Bronchial epithelial cell (primary cell): Measurements from ENCODE around the gene ASB4. TPM values are rescaled to one million over a fixed set of nuclear protein-coding genes. Genes with fewer than 3 reads are reported as not detected.
A peak's percentile ranks its signal among the peaks of the same experiment; 100 is the strongest.

Experiments used
- DNase-seq: peaks from one replicate; pipeline ENCODE4 v3.0.0-alpha.2; 2010; ENCODE audit warnings: low read depth
- FAIRE-seq: peaks from 2 replicates; lab custom pipeline; 2011; peaks lifted over from hg19 to GRCh38; lab: Jason Lieb, UNC
- H3K27me3 ChIP-seq: 2 replicates; pipeline ENCODE4 v1.5.1; 2011; ENCODE audit warnings: low read length; ENCODE audit not compliant: control insufficient read depth, insufficient read depth
- H3K36me3 ChIP-seq: 2 replicates; pipeline ENCODE4 v1.5.1; 2011; ENCODE audit warnings: low read length; ENCODE audit not compliant: control insufficient read depth, insufficient read depth
- H3K4me3 ChIP-seq: 2 replicates; pipeline ENCODE4 v1.5.1; 2011; ENCODE audit warnings: mild to moderate bottlenecking, low read depth, low read length, control low read depth
- CTCF ChIP-seq: IDR thresholded peaks from 2 replicates; pipeline ENCODE4 v1.5.1; 2011; ENCODE audit warnings: mild to moderate bottlenecking, moderate library complexity, low read length, control low read depth, inconsistent platforms; ENCODE audit not compliant: insufficient read depth, severe bottlenecking
- total RNA-seq: library from RNA; depleted of rRNA; stranded (reverse); fragments of >200 nt; gene quantifications from 2 replicates; pipeline ENCODE4 v1.2.1, GENCODE V29; 2014

The ASB4 gene
- under 0.01 TPM in 1 of 2 replicates, not detected in the other for total RNA-seq

GRCh38 chr7:95485391-95486123 is at the start of gene ASB4:
TSS of gene ASB4 (plus strand) at chr7:95485943. CDS start at chr7:95485972, 29 bp downstream.
- DNase-seq, result no peak
- H3K36me3 ChIP-seq, result no peaks in the 10 kb centered on the region
- H3K27me3 ChIP-seq, result peaks cover 4% of the 10 kb centered on the region
- FAIRE-seq, result no peak
- H3K4me3 ChIP-seq, result no peak within 1 kb of the TSS
- TF ChIP-seq CTCF, result no peak

- Histone ChIP-seq H3K4me3 (no peak overlapping the region), H3K27me3 (no peaks in the 10 kb centered on the region), H3K36me3 (no peaks in the 10 kb centered on the region)
- FAIRE-seq (no peak), DNase-seq (no peak)
- TF ChIP-seq CTCF, result no peak
Measured at GRCh38 chr7:95436407-95436806, 49.3 kb upstream of the ASB4 start.

GRCh38 chr7:95440394-95441038 is 45.2 kb upstream of the ASB4 start:
- TF ChIP-seq CTCF, result no peak
- FAIRE-seq, result no peak
- no peak for DNase-seq

GRCh38 chr7:95441042-95441823 is 44.5 kb upstream of the ASB4 start:
- no peak overlapping the region for H3K4me3 ChIP-seq
- no peak for FAIRE-seq
- TF ChIP-seq CTCF, result no peak
- H3K27me3 ChIP-seq, result no peaks in the 10 kb centered on the region
- H3K36me3 ChIP-seq, result no peaks in the 10 kb centered on the region
- DNase-seq, result peak; percentile 58

More at GRCh38 chr7:95440394-95441038, 45.2 kb upstream of the ASB4 start:
- no peaks in the 10 kb centered on the region for H3K27me3 ChIP-seq
- H3K36me3 ChIP-seq, result no peaks in the 10 kb centered on the region
- H3K4me3 ChIP-seq, result no peak overlapping the region

- no peak for DNase-seq
- no peak for TF ChIP-seq CTCF
- FAIRE-seq, result no peak
- Histone ChIP-seq H3K4me3 (no peak overlapping the region), H3K36me3 (no peaks in the 10 kb centered on the region), H3K27me3 (no peaks in the 10 kb centered on the region)
Measured at GRCh38 chr7:95444796-95445195, 40.9 kb upstream of the ASB4 start.
